ENCODE measurements around the gene TMEM63A.

The TMEM63A gene

GRCh38 chr1:225866061-225866837, 15.9 kb downstream of the TMEM63A start:
- no peak for DNase-seq (ENCODE audit: low read depth)

GRCh38 chr1:225865514-225865913, 16.7 kb downstream of the TMEM63A start:
- no peak for DNase-seq (ENCODE audit: low read depth)

GRCh38 chr1:225863167-225863566, 19.0 kb downstream of the TMEM63A start:
- DNase-seq (ENCODE audit: low read depth) = no peak

GRCh38 chr1:225862581-225862950, 19.6 kb downstream of the TMEM63A start:
- DNase-seq (ENCODE audit: low read depth) = no peak

GRCh38 chr1:225861834-225862580, 20.2 kb downstream of the TMEM63A start:
- DNase-seq (ENCODE audit: low read depth) = no peak

GRCh38 chr1:225860876-225861441, 21.2 kb downstream of the TMEM63A start:
- no peak for DNase-seq (ENCODE audit: low read depth)

GRCh38 chr1:225860107-225860506, 22.1 kb downstream of the TMEM63A start:
- no peak for DNase-seq (ENCODE audit: low read depth)

- no peak for DNase-seq (ENCODE audit: low read depth)
These were observed 23.0 kb downstream of the TMEM63A start for GRCh38 chr1:225859151-225859550.

GRCh38 chr1:225857256-225857655, 24.9 kb downstream of the TMEM63A start:
- no peak for DNase-seq (ENCODE audit: low read depth)

- DNase-seq (ENCODE audit: low read depth) = no peak
These were observed 26.5 kb downstream of the TMEM63A start for GRCh38 chr1:225855503-225856300.

GRCh38 chr1:225853441-225853840, 28.7 kb downstream of the TMEM63A start:
- no peak for DNase-seq (ENCODE audit: low read depth)

- DNase-seq (ENCODE audit: low read depth) = no peak
These were observed 29.6 kb downstream of the TMEM63A start for GRCh38 chr1:225852413-225853124.

GRCh38 chr1:225851805-225852204, 30.4 kb downstream of the TMEM63A start:
- no peak for DNase-seq (ENCODE audit: low read depth)

- no peak for DNase-seq (ENCODE audit: low read depth)
These were observed 31.8 kb downstream of the TMEM63A start for GRCh38 chr1:225850370-225850769.

GRCh38 chr1:225849925-225850324, 32.3 kb downstream of the TMEM63A start:
- DNase-seq (ENCODE audit: low read depth) = no peak

GRCh38 chr1:225848030-225848955, 33.9 kb downstream of the TMEM63A start:
- no peak for DNase-seq (ENCODE audit: low read depth)

GRCh38 chr1:225847610-225848009, 34.6 kb downstream of the TMEM63A start:
- no peak for DNase-seq (ENCODE audit: low read depth)

- no peak for DNase-seq (ENCODE audit: low read depth)
These were observed 35.6 kb downstream of the TMEM63A start for GRCh38 chr1:225846331-225847310.

GRCh38 chr1:225845571-225846259, 36.5 kb downstream of the TMEM63A start:
- DNase-seq (ENCODE audit: low read depth) = peak; percentile 47

Measured in GM04504 (cell line).